Small intestine (tissue), 7 donors: ENCODE measurements around the gene TRPC4. TPM values are rescaled to one million over a fixed set of nuclear protein-coding genes. Genes with fewer than 3 reads are reported as not detected.

ENCODE experiments used
- DNase-seq, 2 donors: peaks; one replicate each; pipeline versions ENCODE4 v3.0.0 to v3.0.0-alpha.2; 2013
- FAIRE-seq: peaks from 2 replicates; lab custom pipeline; 2012; peaks lifted over from hg19 to GRCh38; lab: Jason Lieb, UNC
- H3K27ac ChIP-seq, 3 donors: one replicate each; pipeline ENCODE4 v1.5.1; 2013; ENCODE audit warnings: low read length in 2 of 3, mild to moderate bottlenecking in 2 of 3, control low read depth in 1 of 3, inconsistent platforms in 1 of 3, low read depth in 1 of 3, moderate library complexity in 1 of 3
- H3K27me3 ChIP-seq, 3 donors: one replicate each; pipeline ENCODE4 v1.6.1; 2013; ENCODE audit warnings: low read length in 3 of 3, inconsistent platforms in 1 of 3; ENCODE audit not compliant: control insufficient read depth in 3 of 3, insufficient read depth in 3 of 3
- H3K36me3 ChIP-seq, 3 donors: one replicate each; pipeline ENCODE4 v1.6.1; 2013; ENCODE audit warnings: low read length in 3 of 3, inconsistent platforms in 1 of 3, low read depth in 1 of 3, mild to moderate bottlenecking in 1 of 3, moderate library complexity in 1 of 3; ENCODE audit not compliant: control insufficient read depth in 3 of 3, insufficient read depth in 2 of 3
- H3K4me1 ChIP-seq, 3 donors: one replicate each; pipeline ENCODE4 v1.6.1; 2013; ENCODE audit warnings: low read length in 2 of 3, inconsistent platforms in 1 of 3, low read depth in 1 of 3, mild to moderate bottlenecking in 1 of 3, moderate library complexity in 1 of 3; ENCODE audit not compliant: control insufficient read depth in 3 of 3, insufficient read depth in 2 of 3
- H3K4me3 ChIP-seq, 3 donors: one replicate each; pipeline ENCODE4 v1.5.1; 2013; ENCODE audit warnings: low read length in 3 of 3, control low read depth in 1 of 3, inconsistent platforms in 1 of 3, low read depth in 1 of 3, mild to moderate bottlenecking in 1 of 3, moderate library complexity in 1 of 3
- H3K9me3 ChIP-seq, 2 donors: one replicate each; pipeline ENCODE4 v1.6.1; 2013; ENCODE audit warnings: low read depth in 1 of 2, low read length in 1 of 2; ENCODE audit not compliant: control insufficient read depth in 2 of 2, insufficient read depth in 1 of 2
- WGBS, 3 donors: extraction: QIAGEN DNeasy Blood & Tissue Kit; methylation state at CpG; one replicate each; pipeline ENCODE4 v1.1.7; 2013; 5-methylcytosine and 5-hydroxymethylcytosine counted together
- polyA plus RNA-seq, 4 donors: library from polyadenylated mRNA; stranded (reverse) in 3 of 4; unstranded in 1 of 4; fragments of 200-250 nt in 3 of 4; fragments of 120-200 nt in 1 of 4; gene quantifications; one replicate each; pipeline versions ENCODE4 v1.2.1 to v1.2.3, GENCODE V29; 2013
- donor health status: healthy with polysubstance abuse.
- donor health status: control.
- donor health status: control.
- donor health status: Bipolar disorder and iron deficiency.
- donor health status: healthy.

Gene TRPC4
- polyA plus RNA-seq, 4 donors = 0.04 to 0.27 (median 0.18) TPM; not detected in 1

- Histone ChIP-seq H3K9me3 (no peaks in the 10 kb centered on the region), H3K36me3 (no peaks in the 10 kb centered on the region), H3K4me1 (no peaks in the 10 kb centered on the region), H3K27me3 (no peaks in the 10 kb centered on the region), H3K4me3 (no peak overlapping the region), H3K27ac (no peak overlapping the region)
- no peak for DNase-seq
- 80 to 86% (median 83%) methylated on average over 4 of the region's 4 CpGs for WGBS, 3 donors
- FAIRE-seq = no peak
Measured at GRCh38 chr13:37663724-37664123, 205.8 kb downstream of the TRPC4 start.

- WGBS, 3 donors = 43 to 59% (median 56%) methylated on average over 3 of the region's 3 CpGs
- FAIRE-seq = no peak
- no peaks in the 10 kb centered on the region for H3K9me3 ChIP-seq
- no peak overlapping the region for H3K4me3 ChIP-seq
- no peaks in the 10 kb centered on the region for H3K27me3 ChIP-seq
- H3K27ac ChIP-seq = no peak overlapping the region
- no peak for DNase-seq
- H3K4me1 ChIP-seq = no peaks in the 10 kb centered on the region
- no peaks in the 10 kb centered on the region for H3K36me3 ChIP-seq
Measured at GRCh38 chr13:37662624-37663023, 206.9 kb downstream of the TRPC4 start.

- H3K27ac ChIP-seq = no peak overlapping the region
- DNase-seq (no peak), FAIRE-seq (no peak)
- WGBS, 3 donors = 88 to 92% (median 90%) methylated on average over 1 of the region's 1 CpG
- no peaks in the 10 kb centered on the region for H3K9me3 ChIP-seq
- H3K36me3 ChIP-seq = no peaks in the 10 kb centered on the region
- H3K4me3 ChIP-seq = no peak overlapping the region
- no peaks in the 10 kb centered on the region for H3K27me3 ChIP-seq
- no peaks in the 10 kb centered on the region for H3K4me1 ChIP-seq
Measured at GRCh38 chr13:37657956-37658355, 211.6 kb downstream of the TRPC4 start.

- H3K9me3 ChIP-seq = no peaks in the 10 kb centered on the region
- FAIRE-seq (no peak), DNase-seq (no peak)
- no peaks in the 10 kb centered on the region for H3K36me3 ChIP-seq
- no peaks in the 10 kb centered on the region for H3K27me3 ChIP-seq
- no peaks in the 10 kb centered on the region for H3K4me1 ChIP-seq
- 55 to 64% (median 58%) methylated on average over 2 of the region's 2 CpGs for WGBS, 3 donors
- no peak overlapping the region for H3K27ac ChIP-seq
- H3K4me3 ChIP-seq = no peak overlapping the region
Measured at GRCh38 chr13:37657134-37657533, 212.4 kb downstream of the TRPC4 start.

GRCh38 chr13:37656247-37656940 lies 213.2 kb downstream of the TRPC4 start:
- Histone ChIP-seq H3K27ac (no peak overlapping the region), H3K27me3 (no peaks in the 10 kb centered on the region), H3K9me3 (no peaks in the 10 kb centered on the region), H3K36me3 (no peaks in the 10 kb centered on the region), H3K4me3 (no peak overlapping the region), H3K4me1 (no peaks in the 10 kb centered on the region)
- 80 to 83% (median 81%) methylated on average over 7 of the region's 7 CpGs for WGBS, 3 donors
- no peak for FAIRE-seq
- DNase-seq = no peak

GRCh38 chr13:37652596-37652995 lies 217.0 kb downstream of the TRPC4 start:
- WGBS, 3 donors = 76 to 81% (median 80%) methylated on average over 1 of the region's 1 CpG
- Histone ChIP-seq H3K27ac (no peak overlapping the region), H3K4me1 (no peaks in the 10 kb centered on the region), H3K36me3 (no peaks in the 10 kb centered on the region), H3K27me3 (no peaks in the 10 kb centered on the region), H3K4me3 (no peak overlapping the region), H3K9me3 (no peaks in the 10 kb centered on the region)
- DNase-seq (no peak), FAIRE-seq (no peak)

GRCh38 chr13:37651891-37652290 lies 217.7 kb downstream of the TRPC4 start:
- FAIRE-seq (no peak), DNase-seq (no peak)
- Histone ChIP-seq H3K36me3 (no peaks in the 10 kb centered on the region), H3K4me3 (no peak overlapping the region), H3K9me3 (no peaks in the 10 kb centered on the region), H3K27ac (no peak overlapping the region), H3K27me3 (no peaks in the 10 kb centered on the region), H3K4me1 (no peaks in the 10 kb centered on the region)
- 79 to 89% (median 81%) methylated on average over 1 of the region's 1 CpG for WGBS, 3 donors

- H3K4me1 ChIP-seq = no peaks in the 10 kb centered on the region
- no peaks in the 10 kb centered on the region for H3K27me3 ChIP-seq
- no peak for DNase-seq
- no peak for FAIRE-seq
- H3K36me3 ChIP-seq = no peaks in the 10 kb centered on the region
- no peaks in the 10 kb centered on the region for H3K9me3 ChIP-seq
- H3K27ac ChIP-seq = no peak overlapping the region
- H3K4me3 ChIP-seq = no peak overlapping the region
Measured at GRCh38 chr13:37648609-37649008, 221.0 kb downstream of the TRPC4 start.
